Ishikawa (cell line): ENCODE measurements around the gene DUSP8.

Experiments used
- CEBPB ChIP-seq: IDR thresholded peaks from 2 replicates; pipeline ENCODE4 v1.6.1; 2012
- CREB1 ChIP-seq: IDR thresholded peaks from 2 replicates; pipeline ENCODE4 v1.6.1; 2012; ENCODE audit warnings: low read depth
- EGR1 ChIP-seq: IDR thresholded peaks from 2 replicates; pipeline ENCODE4 v1.6.1; 2012
- EP300 ChIP-seq: IDR thresholded peaks from 2 replicates; pipeline ENCODE4 v1.6.1; 2012; ENCODE audit warnings: borderline replicate concordance
- FOXM1 ChIP-seq: IDR thresholded peaks from 2 replicates; pipeline ENCODE4 v1.6.1; 2012; ENCODE audit warnings: low read depth, borderline replicate concordance
- MAX ChIP-seq: IDR thresholded peaks from 2 replicates; pipeline ENCODE4 v1.6.1; 2012
- NFIC ChIP-seq: IDR thresholded peaks from 2 replicates; pipeline ENCODE4 v1.6.1; 2012
- RAD21 ChIP-seq: IDR thresholded peaks from 2 replicates; pipeline ENCODE4 v1.6.1; 2012; ENCODE audit warnings: low read depth
- TAF1 ChIP-seq: IDR thresholded peaks from 2 replicates; pipeline ENCODE4 v1.6.1; 2012; ENCODE audit warnings: low read depth, mild to moderate bottlenecking
- TCF12 ChIP-seq: IDR thresholded peaks from 2 replicates; pipeline ENCODE4 v1.6.1; 2012; ENCODE audit warnings: low read depth
- TEAD4 ChIP-seq: IDR thresholded peaks from 2 replicates; pipeline ENCODE4 v1.6.1; 2012
- USF1 ChIP-seq: IDR thresholded peaks from 2 replicates; pipeline ENCODE4 v1.6.1; 2012
- YY1 ChIP-seq: IDR thresholded peaks from 2 replicates; pipeline ENCODE4 v1.6.1; 2012; ENCODE audit warnings: low read depth
- ZBTB7A ChIP-seq: IDR thresholded peaks from 2 replicates; pipeline ENCODE4 v1.6.1; 2012; ENCODE audit warnings: low read depth
- TF ChIP-seq, protein P1 (sequence below): IDR thresholded peaks from 2 replicates; pipeline ENCODE4 v1.6.1; 2012; ENCODE audit warnings: low read depth, mild to moderate bottlenecking

Gene DUSP8

GRCh38 chr11:1529286-1529685 is 42.8 kb downstream of the DUSP8 start:
- TF ChIP-seq TEAD4, result no peak
- TF ChIP-seq NFIC, result no peak
- TF ChIP-seq USF1, result no peak
- no peak for TF ChIP-seq TAF1
- no peak for TF ChIP-seq MAX
- TF ChIP-seq CEBPB, result no peak
- TF ChIP-seq, protein P1, sequence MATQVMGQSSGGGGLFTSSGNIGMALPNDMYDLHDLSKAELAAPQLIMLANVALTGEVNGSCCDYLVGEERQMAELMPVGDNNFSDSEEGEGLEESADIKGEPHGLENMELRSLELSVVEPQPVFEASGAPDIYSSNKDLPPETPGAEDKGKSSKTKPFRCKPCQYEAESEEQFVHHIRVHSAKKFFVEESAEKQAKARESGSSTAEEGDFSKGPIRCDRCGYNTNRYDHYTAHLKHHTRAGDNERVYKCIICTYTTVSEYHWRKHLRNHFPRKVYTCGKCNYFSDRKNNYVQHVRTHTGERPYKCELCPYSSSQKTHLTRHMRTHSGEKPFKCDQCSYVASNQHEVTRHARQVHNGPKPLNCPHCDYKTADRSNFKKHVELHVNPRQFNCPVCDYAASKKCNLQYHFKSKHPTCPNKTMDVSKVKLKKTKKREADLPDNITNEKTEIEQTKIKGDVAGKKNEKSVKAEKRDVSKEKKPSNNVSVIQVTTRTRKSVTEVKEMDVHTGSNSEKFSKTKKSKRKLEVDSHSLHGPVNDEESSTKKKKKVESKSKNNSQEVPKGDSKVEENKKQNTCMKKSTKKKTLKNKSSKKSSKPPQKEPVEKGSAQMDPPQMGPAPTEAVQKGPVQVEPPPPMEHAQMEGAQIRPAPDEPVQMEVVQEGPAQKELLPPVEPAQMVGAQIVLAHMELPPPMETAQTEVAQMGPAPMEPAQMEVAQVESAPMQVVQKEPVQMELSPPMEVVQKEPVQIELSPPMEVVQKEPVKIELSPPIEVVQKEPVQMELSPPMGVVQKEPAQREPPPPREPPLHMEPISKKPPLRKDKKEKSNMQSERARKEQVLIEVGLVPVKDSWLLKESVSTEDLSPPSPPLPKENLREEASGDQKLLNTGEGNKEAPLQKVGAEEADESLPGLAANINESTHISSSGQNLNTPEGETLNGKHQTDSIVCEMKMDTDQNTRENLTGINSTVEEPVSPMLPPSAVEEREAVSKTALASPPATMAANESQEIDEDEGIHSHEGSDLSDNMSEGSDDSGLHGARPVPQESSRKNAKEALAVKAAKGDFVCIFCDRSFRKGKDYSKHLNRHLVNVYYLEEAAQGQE, result no peak
- no peak for TF ChIP-seq ZBTB7A
- no peak for TF ChIP-seq CREB1
- no peak for TF ChIP-seq EP300
- no peak for TF ChIP-seq FOXM1
- TF ChIP-seq RAD21, result no peak
- TF ChIP-seq EGR1, result no peak
- TF ChIP-seq YY1, result no peak
- no peak for TF ChIP-seq TCF12

- TF ChIP-seq NFIC (no peak), USF1 (no peak), TEAD4 (no peak), TCF12 (no peak), CEBPB (no peak), TAF1 (no peak), CREB1 (no peak), YY1 (no peak), EGR1 (no peak), ZBTB7A (no peak), RAD21 (no peak), FOXM1 (no peak), EP300 (no peak), MAX (no peak)
- TF ChIP-seq, protein P1, result no peak
Observed at GRCh38 chr11:1528710-1529109, 43.4 kb downstream of the DUSP8 start.

DNA sequence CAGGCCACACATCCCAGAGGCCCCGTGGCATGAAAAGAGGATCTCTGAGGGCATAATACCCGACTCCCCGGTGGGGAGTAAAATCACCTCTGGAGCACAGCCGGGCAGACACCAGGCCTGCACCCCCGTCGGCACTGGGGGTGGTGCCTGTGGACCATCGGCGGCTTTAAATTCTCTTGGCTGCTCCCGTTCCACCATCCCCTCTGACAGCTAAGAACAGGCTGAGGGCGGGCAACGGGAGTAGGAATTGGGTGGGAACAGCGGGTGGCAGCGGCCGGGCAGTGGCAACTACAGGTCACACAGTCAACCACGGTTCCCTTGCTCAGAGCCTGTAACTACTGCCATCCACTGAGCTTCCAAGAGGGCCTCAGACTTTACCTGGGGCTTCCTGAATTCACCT is 45.3 kb downstream of the DUSP8 start:
- TF ChIP-seq YY1, result no peak

DNA sequence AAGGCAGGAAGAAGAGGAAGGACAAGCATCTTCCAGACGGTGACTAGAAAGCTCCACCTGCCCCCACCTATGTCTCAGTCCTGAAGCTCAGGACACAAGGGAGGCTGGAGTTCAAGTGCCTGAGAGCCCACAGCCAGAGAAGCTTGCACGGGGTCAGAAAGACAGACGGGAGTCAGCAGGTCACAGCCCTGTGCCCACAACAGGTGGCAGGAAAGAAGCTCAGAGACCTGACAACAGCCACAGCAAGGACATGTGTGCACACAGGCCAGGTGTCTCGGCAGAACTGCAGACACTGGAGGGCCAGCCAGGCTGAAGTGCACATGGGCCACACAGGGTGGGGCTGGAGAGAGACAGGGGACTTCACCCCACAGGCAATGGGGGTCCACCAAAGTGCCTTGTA is 48.3 kb downstream of the DUSP8 start:
- no peak for TF ChIP-seq YY1
- no peak for TF ChIP-seq EGR1
- no peak for TF ChIP-seq RAD21
- TF ChIP-seq, protein P1, result no peak
- no peak for TF ChIP-seq ZBTB7A
- no peak for TF ChIP-seq TAF1

GRCh38 chr11:1523077-1523476 is 49.0 kb downstream of the DUSP8 start:
- no peak for TF ChIP-seq TAF1
- TF ChIP-seq, protein P1, result no peak
